Activated T-helper 17 cell treated with anti-CD3 and anti-CD28 coated beads, Interleukin-2, amount 50 U/mL, for 72 hours (primary cell): ENCODE data around the gene NAPG. TPM values are rescaled to one million over a fixed set of nuclear protein-coding genes. Genes with fewer than 3 reads are reported as not detected.
"Not testable (repeated sequence)": the region's sequence is repeated elsewhere in the genome, so short reads cannot be mapped to it uniquely, and the experiment has no call there.

ENCODE experiments used
- ATAC-seq: fragments of 150-1000 bp; cut with Tn5 transposase; replicated peaks from 2 replicates; pipeline ENCODE4 v1.10.0; 2021; ENCODE audit warnings: mild to moderate bottlenecking, moderate library complexity
- H3K27ac Mint-ChIP-seq: one replicate; pipeline ENCODE4 v1.8.0; 2022; ENCODE audit warnings: mixed read lengths
- H3K27me3 Mint-ChIP-seq: one replicate; pipeline ENCODE4 v1.8.0; 2022; ENCODE audit warnings: mixed read lengths
- H3K36me3 Mint-ChIP-seq: one replicate; pipeline ENCODE4 v1.8.0; 2022; ENCODE audit warnings: low read depth, mild to moderate bottlenecking, mixed read lengths
- H3K4me1 Mint-ChIP-seq: one replicate; pipeline ENCODE4 v1.8.0; 2022; ENCODE audit warnings: mixed read lengths
- H3K4me3 Mint-ChIP-seq: one replicate; pipeline ENCODE4 v1.8.0; 2022; ENCODE audit warnings: mild to moderate bottlenecking, mixed read lengths
- H3K9me3 Mint-ChIP-seq: one replicate; pipeline ENCODE4 v1.8.0; 2022; ENCODE audit warnings: mixed read lengths
- total RNA-seq, 2 donors: library from RNA; stranded (reverse); gene quantifications; one replicate each; pipeline ENCODE4 v1.2.3, GENCODE V29; 2022

NAPG gene
- total RNA-seq, 2 donors from 2014 or later, result 30.9 to 38.0 TPM

DNA sequence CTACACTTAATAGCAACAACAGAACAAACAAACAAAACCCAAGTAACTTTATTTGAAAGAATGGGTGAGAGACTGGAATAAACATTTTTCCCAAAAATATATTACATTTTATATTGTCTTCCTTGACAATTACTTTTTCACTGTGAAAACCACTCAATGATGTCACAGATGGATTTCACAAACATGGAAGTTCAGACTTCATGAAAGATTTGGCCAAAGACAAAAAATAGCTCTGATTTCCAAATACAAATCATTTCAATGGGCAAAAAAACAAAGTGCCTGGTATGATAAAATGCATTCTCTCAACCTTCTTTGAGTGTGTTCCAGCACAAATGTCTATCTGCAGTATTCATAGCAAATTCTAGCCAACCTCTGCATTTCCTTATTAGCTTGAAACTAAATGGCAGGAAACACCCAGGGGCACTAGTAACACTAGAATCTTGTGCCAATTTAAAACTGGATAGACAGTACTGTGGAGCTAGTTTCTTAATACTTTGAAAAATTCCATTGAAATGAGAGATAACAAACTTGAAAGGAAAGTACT lies 28.5 kb upstream of the NAPG start:
- ATAC-seq, result no peak
- no peak overlapping the region for H3K4me3 Mint-ChIP-seq
- no peak overlapping the region for H3K27ac Mint-ChIP-seq
- H3K9me3 Mint-ChIP-seq, result no peaks in the 10 kb centered on the region
- H3K27me3 Mint-ChIP-seq, result peaks cover 7% of the 10 kb centered on the region
- no peaks in the 10 kb centered on the region for H3K4me1 Mint-ChIP-seq
- no peaks in the 10 kb centered on the region for H3K36me3 Mint-ChIP-seq

DNA sequence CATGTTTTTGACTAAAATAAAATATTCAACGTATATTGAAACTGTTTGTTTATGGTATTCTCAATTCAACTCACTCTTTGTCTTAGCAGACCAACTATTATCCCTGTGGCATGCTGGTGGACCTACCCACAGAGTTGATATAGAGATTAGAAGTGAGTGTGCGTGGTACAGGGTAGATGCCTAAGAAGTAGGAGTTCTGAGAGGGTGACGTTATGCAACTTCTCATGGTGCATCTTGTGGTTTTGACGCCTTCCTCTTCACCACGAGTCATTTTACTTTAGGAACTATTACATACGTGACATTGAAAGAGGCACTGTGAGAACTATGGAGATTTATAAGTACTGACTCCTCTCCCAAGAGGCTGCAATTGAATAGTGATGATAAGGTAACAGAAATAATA lies 26.6 kb upstream of the NAPG start:
- Mint-ChIP-seq H3K36me3 (no peaks in the 10 kb centered on the region), H3K4me3 (no peak overlapping the region), H3K27me3 (peaks cover 15% of the 10 kb centered on the region), H3K4me1 (no peaks in the 10 kb centered on the region), H3K27ac (no peak overlapping the region), H3K9me3 (no peaks in the 10 kb centered on the region)
- peak; percentile 96 for ATAC-seq

DNA sequence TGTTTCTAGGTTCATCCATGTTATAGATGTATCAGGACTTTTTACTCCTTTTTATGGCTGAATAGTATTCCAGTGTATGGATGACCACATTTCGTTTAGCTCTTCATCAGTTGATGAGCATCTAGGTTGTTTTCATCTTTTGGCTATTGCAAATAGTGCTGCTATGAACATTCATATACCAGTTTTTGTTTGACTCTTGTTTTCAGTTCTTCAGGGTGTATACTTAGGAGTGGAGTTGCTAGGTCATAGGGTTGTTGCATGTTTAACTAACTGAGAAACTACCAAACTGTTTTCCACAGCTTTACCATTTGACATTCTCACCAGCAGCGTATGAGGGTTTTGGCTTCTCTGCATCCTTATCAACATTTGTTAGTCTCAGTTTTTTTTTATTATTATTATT lies 25.8 kb upstream of the NAPG start:
- Mint-ChIP-seq H3K27me3 (peaks cover 19% of the 10 kb centered on the region), H3K9me3 (no peaks in the 10 kb centered on the region), H3K27ac (no peak overlapping the region), H3K4me3 (no peak overlapping the region), H3K4me1 (no peaks in the 10 kb centered on the region), H3K36me3 (no peaks in the 10 kb centered on the region)
- peak; percentile 34 for ATAC-seq

DNA sequence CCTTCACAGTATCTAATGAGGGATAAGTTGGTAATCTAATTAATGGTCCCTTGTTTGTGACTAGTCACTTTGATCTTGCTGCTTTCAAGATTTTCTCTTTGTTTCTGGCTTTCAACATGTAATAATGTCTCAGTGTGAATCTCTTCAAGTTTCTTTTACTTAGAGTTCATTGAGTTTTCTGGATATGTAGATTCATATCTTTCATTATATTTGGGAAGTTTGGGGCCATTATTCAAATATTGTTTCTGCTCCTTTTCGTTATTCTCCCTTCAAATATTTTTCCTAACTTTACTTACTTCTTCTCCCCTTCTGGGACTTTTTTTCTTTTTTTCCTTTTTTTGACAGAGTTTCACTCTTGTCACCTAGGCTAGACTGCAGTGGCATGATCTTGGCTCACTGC lies 21.1 kb upstream of the NAPG start:
- ATAC-seq, result no peak
- Mint-ChIP-seq H3K4me3 (no peak overlapping the region), H3K9me3 (peaks cover 6% of the 10 kb centered on the region), H3K4me1 (no peaks in the 10 kb centered on the region), H3K27me3 (peaks cover 26% of the 10 kb centered on the region), H3K36me3 (no peaks in the 10 kb centered on the region), H3K27ac (no peak overlapping the region)

DNA sequence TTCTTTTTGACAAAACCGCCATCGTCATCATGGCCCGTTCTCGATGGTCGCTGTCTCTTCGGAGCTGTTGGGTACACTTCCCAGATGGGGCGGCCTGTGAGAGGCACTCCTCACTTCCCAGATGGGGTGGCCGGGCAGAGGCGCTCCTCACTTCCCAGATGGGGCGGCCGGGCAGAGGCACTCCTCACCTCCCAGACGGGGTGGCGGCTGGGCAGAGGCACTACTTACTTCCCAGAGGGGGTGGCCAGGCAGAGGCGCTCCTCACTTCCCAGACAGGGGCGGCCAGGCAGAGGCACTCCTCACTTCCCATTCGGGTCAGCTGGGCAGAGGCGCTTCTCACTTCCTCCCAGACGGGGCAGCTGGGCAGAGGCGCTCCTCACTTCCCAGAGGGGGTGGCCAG lies 19.9 kb upstream of the NAPG start:
- not testable (repeated sequence) for H3K4me3 Mint-ChIP-seq, H3K4me1 Mint-ChIP-seq, H3K27ac Mint-ChIP-seq, ATAC-seq, H3K36me3 Mint-ChIP-seq, H3K9me3 Mint-ChIP-seq
- H3K27me3 Mint-ChIP-seq, result peaks cover 29% of the 10 kb centered on the region

DNA sequence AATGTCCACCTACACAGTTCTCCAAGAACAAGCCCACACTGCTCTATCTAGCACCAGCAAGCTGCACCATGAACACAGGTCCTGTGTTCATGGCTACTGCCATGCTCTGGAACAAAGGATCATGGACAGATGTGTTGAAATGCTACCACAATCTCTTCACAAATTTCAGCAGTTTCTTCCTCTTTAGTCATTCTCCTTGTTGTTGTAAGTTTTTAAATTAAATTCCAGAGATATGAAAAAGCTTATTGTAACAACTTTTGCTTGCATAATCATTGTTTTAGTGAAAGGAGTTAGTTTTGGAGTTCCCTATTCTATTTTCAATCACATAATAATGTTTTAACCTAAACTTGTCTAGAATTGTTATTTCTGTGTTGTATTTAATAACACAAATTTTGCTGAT lies 17.2 kb upstream of the NAPG start:
- Mint-ChIP-seq H3K27me3 (peaks cover 27% of the 10 kb centered on the region), H3K9me3 (peaks cover 6% of the 10 kb centered on the region), H3K27ac (no peak overlapping the region), H3K4me3 (no peak overlapping the region), H3K4me1 (no peaks in the 10 kb centered on the region), H3K36me3 (no peaks in the 10 kb centered on the region)
- no peak for ATAC-seq

DNA sequence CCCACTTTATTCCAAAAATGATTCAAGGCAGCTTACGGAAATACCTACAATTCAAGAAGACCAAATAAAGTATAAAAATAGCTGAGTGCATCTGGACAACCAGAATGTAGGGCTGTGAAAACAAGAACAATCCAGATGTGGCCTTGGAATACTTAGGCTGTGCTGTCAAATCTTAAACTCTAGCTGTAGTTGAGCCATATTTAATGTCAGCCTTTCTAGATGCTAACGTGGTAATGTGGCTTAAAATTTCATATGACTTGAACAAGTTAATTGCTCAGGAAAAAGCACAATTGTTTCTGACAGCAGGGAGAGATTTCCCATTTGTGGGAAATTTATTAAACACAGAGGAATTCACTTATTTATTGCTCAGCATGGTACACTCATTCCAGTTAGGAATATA lies 14.6 kb upstream of the NAPG start:
- Mint-ChIP-seq H3K4me3 (no peak overlapping the region), H3K9me3 (peaks cover 6% of the 10 kb centered on the region), H3K27me3 (peaks cover 32% of the 10 kb centered on the region), H3K36me3 (no peaks in the 10 kb centered on the region), H3K4me1 (no peaks in the 10 kb centered on the region), H3K27ac (no peak overlapping the region)
- ATAC-seq, result no peak

DNA sequence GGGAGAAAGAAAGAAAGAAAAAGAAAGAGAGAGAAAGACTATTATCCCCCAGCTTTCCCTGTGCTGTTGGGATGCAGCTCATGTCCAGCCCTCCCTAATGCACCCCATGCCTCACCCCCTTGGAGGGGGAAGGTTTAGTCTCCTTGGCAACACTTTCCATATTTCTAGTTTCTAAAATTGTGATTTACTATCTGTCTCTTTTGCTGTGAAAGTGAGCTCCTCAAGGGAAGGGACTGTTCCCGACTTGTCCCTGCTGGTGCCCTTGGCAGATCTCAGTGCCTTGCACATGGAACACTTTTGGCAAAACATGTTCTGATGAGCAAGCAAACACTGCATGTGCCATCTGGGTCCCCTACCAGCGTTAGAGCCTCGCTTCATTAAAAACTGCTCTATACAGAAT lies 11.7 kb upstream of the NAPG start:
- no peak overlapping the region for H3K27ac Mint-ChIP-seq
- no peak for ATAC-seq

DNA sequence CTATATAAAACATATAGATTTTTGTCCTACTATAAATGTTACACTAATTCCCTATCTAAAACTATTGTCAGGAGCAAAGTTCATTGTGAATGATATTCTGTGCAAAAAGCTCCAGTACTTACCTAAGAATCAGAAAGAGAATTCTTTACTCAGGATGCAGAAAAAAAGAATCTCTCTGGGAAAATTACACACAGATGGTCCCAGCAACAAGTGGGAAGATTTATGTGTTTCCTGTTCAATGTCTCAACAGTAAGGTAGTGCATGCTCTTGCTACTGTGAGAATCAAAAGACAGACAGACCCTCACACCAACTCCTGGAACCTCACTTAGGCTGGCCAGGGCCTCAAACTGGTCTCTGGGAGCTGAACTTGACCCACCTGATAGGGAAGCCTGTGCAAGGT lies 11.2 kb upstream of the NAPG start:
- H3K9me3 Mint-ChIP-seq, result no peaks in the 10 kb centered on the region
- H3K27ac Mint-ChIP-seq, result no peak overlapping the region
- no peaks in the 10 kb centered on the region for H3K4me1 Mint-ChIP-seq
- ATAC-seq, result no peak
- no peak overlapping the region for H3K4me3 Mint-ChIP-seq
- peaks cover 48% of the 10 kb centered on the region for H3K27me3 Mint-ChIP-seq
- no peaks in the 10 kb centered on the region for H3K36me3 Mint-ChIP-seq

More for the DNA sequence above, 11.7 kb upstream of the NAPG start:
- H3K4me1 Mint-ChIP-seq, result no peaks in the 10 kb centered on the region
- no peaks in the 10 kb centered on the region for H3K36me3 Mint-ChIP-seq
- H3K4me3 Mint-ChIP-seq, result no peak overlapping the region
- H3K27me3 Mint-ChIP-seq, result peaks cover 44% of the 10 kb centered on the region
- H3K9me3 Mint-ChIP-seq, result no peaks in the 10 kb centered on the region

DNA sequence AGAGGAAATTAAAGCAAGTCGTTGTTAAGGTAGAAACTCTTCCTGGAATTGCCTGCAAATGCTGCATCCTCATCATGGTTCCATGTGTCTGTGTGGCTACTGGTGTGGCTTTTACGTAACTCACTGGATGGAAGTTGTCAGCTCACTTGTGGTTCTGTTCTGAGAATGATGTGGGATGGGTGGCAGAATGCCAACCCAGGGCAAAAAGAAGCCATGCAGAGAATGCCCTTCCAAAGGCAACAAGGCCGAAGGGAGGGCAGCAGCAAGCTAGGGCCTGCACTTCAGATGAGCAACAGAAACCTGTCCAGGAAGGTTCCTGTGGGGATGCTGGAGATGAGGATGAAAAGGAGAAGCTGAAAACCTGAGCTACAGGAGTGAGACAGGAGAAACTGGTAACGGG lies 10.4 kb upstream of the NAPG start:
- Mint-ChIP-seq H3K27ac (no peak overlapping the region), H3K9me3 (no peaks in the 10 kb centered on the region), H3K36me3 (no peaks in the 10 kb centered on the region), H3K27me3 (peaks cover 53% of the 10 kb centered on the region), H3K4me3 (no peak overlapping the region), H3K4me1 (no peaks in the 10 kb centered on the region)
- ATAC-seq, result no peak

DNA sequence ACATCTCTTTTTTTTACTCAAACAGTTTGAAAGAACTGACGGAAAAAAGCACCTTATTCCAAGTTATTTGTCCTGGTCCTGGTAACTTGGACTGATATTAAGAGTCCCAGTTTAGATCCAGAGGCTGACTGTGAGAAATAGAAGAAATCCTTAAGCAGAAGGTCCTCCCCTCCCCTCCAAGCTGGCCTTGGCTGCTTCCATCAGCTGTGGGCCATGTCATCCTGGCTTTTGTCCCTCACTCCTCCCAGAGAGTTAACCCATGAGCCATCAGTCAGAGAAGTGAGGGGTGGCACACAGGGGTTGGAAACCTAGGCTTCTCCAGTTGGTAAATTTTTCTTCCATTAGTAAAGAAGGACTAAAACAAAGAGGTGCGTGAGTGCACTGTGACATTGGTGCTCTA lies 9.7 kb upstream of the NAPG start:
- Mint-ChIP-seq H3K4me3 (no peak overlapping the region), H3K9me3 (no peaks in the 10 kb centered on the region), H3K4me1 (no peaks in the 10 kb centered on the region), H3K36me3 (no peaks in the 10 kb centered on the region), H3K27ac (no peak overlapping the region), H3K27me3 (peaks cover 47% of the 10 kb centered on the region)
- no peak for ATAC-seq

GRCh38 chr18:10518595-10519255 lies 7.1 kb upstream of the NAPG start:
- Mint-ChIP-seq H3K27ac (no peak overlapping the region), H3K36me3 (no peaks in the 10 kb centered on the region), H3K4me3 (no peak overlapping the region), H3K4me1 (no peaks in the 10 kb centered on the region), H3K9me3 (no peaks in the 10 kb centered on the region), H3K27me3 (peaks cover 36% of the 10 kb centered on the region)
- ATAC-seq, result no peak

DNA sequence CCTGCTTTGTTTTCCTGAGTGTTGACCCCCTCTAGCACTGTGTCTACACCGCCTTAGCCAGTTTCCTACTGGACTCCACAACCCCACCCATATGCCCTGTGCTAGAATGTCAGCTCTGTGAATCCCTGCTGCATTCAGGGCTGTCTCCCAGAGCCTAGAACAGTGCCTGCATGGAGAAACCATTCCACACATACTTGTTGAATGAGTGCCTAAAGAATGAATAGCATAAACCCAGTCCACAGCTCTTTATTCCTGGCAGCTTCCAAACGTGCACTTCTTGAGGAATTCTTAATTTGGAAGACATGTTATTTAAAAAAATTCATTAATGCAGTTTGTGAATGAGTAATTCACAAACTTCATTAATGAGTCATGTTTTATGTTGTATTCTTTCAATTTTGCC lies 6.5 kb upstream of the NAPG start:
- H3K36me3 Mint-ChIP-seq, result no peaks in the 10 kb centered on the region
- H3K9me3 Mint-ChIP-seq, result no peaks in the 10 kb centered on the region
- ATAC-seq, result no peak
- peaks cover 30% of the 10 kb centered on the region for H3K27me3 Mint-ChIP-seq
- H3K4me1 Mint-ChIP-seq, result peaks cover under 1% of the 10 kb centered on the region
- no peak overlapping the region for H3K4me3 Mint-ChIP-seq
- no peak overlapping the region for H3K27ac Mint-ChIP-seq

DNA sequence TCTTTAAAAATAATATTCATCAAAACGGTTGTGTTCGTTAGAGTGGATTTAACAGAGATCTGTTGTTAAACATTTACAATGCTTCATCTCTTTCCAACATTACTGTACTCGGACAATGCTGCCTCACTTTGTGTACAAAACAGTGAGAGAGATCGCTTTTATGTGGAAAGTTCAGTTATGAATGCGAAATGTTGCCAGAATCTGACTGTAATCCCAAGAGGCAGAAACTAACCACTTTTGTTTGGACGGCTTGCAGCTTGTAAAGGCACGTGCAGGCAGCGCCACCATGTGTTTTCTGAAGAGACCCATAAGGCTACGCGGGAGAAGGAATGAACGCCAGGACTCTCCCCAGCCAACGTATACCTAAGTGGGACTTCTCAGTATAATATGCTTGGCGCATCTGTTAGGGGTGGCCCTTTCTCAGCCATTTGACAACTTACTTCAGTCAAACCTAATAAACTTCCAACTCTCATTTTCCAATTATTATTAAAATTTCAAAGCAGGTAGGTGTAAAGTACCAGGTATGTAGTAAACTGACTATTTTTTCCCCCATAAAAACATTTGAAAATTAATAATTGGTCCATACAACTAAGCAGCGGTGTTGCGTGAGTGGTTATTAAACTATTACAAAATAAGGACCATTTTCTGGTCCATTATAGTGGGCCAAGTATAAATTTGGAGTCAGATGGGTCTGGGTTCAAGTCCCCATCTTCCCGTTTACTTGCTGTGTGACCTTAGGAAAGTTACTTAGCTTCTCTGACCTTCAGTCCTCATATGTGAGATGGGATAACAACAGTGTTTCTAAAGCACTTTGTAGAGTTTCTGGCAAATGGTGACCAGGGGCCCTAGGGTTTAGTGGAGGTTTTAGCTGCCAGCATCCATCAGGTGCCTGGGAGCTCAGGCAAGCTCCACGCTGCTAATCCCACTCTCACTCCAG lies 5.6 kb upstream of the NAPG start:
- Mint-ChIP-seq H3K36me3 (peaks cover 6% of the 10 kb centered on the region), H3K4me3 (no peak overlapping the region)

DNA sequence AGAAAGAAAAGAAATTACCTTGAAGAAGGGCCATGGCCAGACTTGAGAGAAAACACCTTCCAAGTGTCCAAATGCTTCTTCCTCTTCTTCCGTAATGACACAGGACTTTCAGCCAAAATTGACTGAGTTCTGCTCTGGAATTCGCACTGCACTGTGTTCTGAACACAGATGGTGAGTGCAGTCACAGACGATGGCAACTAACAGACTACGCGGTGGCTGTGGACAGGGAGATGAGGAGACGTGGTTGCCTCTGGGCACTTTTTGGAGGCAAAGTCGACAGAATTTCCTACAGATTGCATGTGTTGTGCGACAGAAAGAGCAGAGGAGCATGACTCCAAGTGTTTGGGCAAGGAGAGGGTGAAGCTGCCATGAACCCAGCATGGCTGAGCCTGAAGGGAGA lies 4.3 kb upstream of the NAPG start:
- H3K9me3 Mint-ChIP-seq, result no peaks in the 10 kb centered on the region
- no peak overlapping the region for H3K27ac Mint-ChIP-seq
- peaks cover 7% of the 10 kb centered on the region for H3K36me3 Mint-ChIP-seq
- peaks cover 11% of the 10 kb centered on the region for H3K4me1 Mint-ChIP-seq
- no peak overlapping the region for H3K4me3 Mint-ChIP-seq
- ATAC-seq, result no peak
- H3K27me3 Mint-ChIP-seq, result peaks cover 25% of the 10 kb centered on the region

More for the DNA sequence above, 5.6 kb upstream of the NAPG start:
- H3K27me3 Mint-ChIP-seq, result peaks cover 30% of the 10 kb centered on the region
- H3K4me1 Mint-ChIP-seq, result peaks cover 10% of the 10 kb centered on the region
- no peaks in the 10 kb centered on the region for H3K9me3 Mint-ChIP-seq
- H3K27ac Mint-ChIP-seq, result no peak overlapping the region
- ATAC-seq, result peak; percentile 81
